Vagina (tissue), 2 donors: ENCODE measurements around the gene ALOX12.

Experiments
- POLR2A ChIP-seq, 2 donors: fragments of 450-650 bp; IDR thresholded peaks; one replicate each; pipeline ENCODE4 v1.6.1; 2017; ENCODE audit warnings: antibody characterized with exemption in 2 of 2, mild to moderate bottlenecking in 2 of 2, moderate library complexity in 2 of 2
- POLR2AphosphoS5 ChIP-seq, 2 donors: sonication (generic); formaldehyde crosslinking; IDR thresholded peaks; one replicate each; pipeline ENCODE4 v1.9.0; 2017; ENCODE audit warnings: antibody characterized with exemption in 2 of 2, mild to moderate bottlenecking in 2 of 2, low read depth in 1 of 2; ENCODE audit not compliant: insufficient read depth in 1 of 2
- TF ChIP-seq, protein P1 (sequence below), 3 experiments: fragments of 450-650 bp in 2 of 3; fragments of 200-600 bp in 1 of 3; sonication (generic) in 1 of 3; IDR thresholded peaks; one replicate each; pipeline ENCODE4 v1.5.1; 2017 to 2019; ENCODE audit warnings: antibody characterized with exemption in 3 of 3, mild to moderate bottlenecking in 2 of 3, moderate library complexity in 2 of 3

GRCh38 chr17:7003745-7004144, 7.9 kb downstream of the ALOX12 start:
- TF ChIP-seq POLR2A (IDR thresholded peaks at IDR 0.05) = no peak
- TF ChIP-seq, protein P1, sequence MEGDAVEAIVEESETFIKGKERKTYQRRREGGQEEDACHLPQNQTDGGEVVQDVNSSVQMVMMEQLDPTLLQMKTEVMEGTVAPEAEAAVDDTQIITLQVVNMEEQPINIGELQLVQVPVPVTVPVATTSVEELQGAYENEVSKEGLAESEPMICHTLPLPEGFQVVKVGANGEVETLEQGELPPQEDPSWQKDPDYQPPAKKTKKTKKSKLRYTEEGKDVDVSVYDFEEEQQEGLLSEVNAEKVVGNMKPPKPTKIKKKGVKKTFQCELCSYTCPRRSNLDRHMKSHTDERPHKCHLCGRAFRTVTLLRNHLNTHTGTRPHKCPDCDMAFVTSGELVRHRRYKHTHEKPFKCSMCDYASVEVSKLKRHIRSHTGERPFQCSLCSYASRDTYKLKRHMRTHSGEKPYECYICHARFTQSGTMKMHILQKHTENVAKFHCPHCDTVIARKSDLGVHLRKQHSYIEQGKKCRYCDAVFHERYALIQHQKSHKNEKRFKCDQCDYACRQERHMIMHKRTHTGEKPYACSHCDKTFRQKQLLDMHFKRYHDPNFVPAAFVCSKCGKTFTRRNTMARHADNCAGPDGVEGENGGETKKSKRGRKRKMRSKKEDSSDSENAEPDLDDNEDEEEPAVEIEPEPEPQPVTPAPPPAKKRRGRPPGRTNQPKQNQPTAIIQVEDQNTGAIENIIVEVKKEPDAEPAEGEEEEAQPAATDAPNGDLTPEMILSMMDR (IDR thresholded peaks at IDR 0.05) = no peak
- TF ChIP-seq POLR2AphosphoS5 (IDR thresholded peaks at IDR 0.05; ENCODE audit: insufficient read depth in 1 of 2, low read depth in 1 of 2) = no peak
